ENCODE measurements around the gene SCGB3A1. TPM values are rescaled to one million over a fixed set of nuclear protein-coding genes. Genes with fewer than 3 reads are reported as not detected.

SCGB3A1 gene
- total RNA-seq, 1 donor from 2014 or later, result not detected

GRCh38 chr5:180553530-180553929 is 37.8 kb downstream of the SCGB3A1 start:
- H3K36me3 ChIP-seq, result peaks cover 45% of the 10 kb centered on the region
- H3K27me3 ChIP-seq (ENCODE audit: low read depth), result no peaks in the 10 kb centered on the region
- H3K4me1 ChIP-seq, result peaks cover 4% of the 10 kb centered on the region
- H3K4me3 ChIP-seq, result no peak overlapping the region
- intact Hi-C loops (cut with micrococcal nuclease), result no loop called here
- TF ChIP-seq, protein P1, sequence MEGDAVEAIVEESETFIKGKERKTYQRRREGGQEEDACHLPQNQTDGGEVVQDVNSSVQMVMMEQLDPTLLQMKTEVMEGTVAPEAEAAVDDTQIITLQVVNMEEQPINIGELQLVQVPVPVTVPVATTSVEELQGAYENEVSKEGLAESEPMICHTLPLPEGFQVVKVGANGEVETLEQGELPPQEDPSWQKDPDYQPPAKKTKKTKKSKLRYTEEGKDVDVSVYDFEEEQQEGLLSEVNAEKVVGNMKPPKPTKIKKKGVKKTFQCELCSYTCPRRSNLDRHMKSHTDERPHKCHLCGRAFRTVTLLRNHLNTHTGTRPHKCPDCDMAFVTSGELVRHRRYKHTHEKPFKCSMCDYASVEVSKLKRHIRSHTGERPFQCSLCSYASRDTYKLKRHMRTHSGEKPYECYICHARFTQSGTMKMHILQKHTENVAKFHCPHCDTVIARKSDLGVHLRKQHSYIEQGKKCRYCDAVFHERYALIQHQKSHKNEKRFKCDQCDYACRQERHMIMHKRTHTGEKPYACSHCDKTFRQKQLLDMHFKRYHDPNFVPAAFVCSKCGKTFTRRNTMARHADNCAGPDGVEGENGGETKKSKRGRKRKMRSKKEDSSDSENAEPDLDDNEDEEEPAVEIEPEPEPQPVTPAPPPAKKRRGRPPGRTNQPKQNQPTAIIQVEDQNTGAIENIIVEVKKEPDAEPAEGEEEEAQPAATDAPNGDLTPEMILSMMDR (IDR thresholded peaks at IDR 0.05; ENCODE audit: borderline replicate concordance), result no peak
- H3K9me3 ChIP-seq (replicated peaks), result no peaks in the 10 kb centered on the region
- H3K27ac ChIP-seq (replicated peaks), result no peak overlapping the region
- DNase-seq, result no peak

DNA sequence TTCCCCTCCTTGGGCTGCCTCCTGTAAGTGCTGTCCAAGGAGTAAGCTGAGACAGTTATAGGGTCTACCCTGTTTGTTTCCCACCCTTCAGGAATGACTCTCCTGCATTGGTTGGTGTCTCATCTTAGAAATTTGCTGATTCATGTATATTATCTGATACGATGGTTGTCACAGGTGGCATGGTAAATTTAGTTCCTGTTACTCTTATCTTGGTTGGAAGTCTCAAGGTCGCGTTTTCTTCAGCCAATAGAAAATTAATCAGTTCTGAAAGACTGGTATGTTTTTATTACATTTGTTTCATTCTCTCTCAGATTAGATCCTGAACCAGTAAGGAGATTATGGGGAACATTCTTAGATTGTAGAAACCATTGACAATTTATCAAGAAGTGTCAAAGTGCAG is 42.7 kb downstream of the SCGB3A1 start:
- H3K36me3 ChIP-seq, result peaks cover 29% of the 10 kb centered on the region

DNA sequence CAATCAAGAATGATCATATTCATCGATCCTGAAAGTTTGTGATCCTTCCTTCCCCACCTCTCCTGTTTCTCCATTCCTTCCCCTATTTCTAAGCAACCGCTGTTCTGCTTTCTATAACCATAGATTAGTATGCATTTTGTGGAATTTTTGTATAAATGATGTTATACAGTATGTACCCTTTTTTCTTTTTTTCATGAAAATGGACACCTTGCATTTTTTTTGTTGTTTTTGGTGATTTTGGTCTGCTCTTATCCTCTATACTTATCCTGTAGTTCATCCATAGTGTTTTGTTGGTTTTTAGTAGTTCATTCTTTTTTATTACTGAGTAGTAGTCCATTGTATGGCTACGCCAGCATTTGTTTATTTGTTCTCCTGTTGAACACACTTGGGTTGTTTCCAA is 46.1 kb downstream of the SCGB3A1 start:
- intact Hi-C loops (cut with micrococcal nuclease), result no loop called here
- no peak for DNase-seq
- Histone ChIP-seq H3K4me1 (peaks cover 6% of the 10 kb centered on the region), H3K9me3 (replicated peaks) (no peaks in the 10 kb centered on the region), H3K27me3 (ENCODE audit: low read depth) (no peaks in the 10 kb centered on the region), H3K4me3 (no peak overlapping the region), H3K36me3 (peaks cover 18% of the 10 kb centered on the region), H3K27ac (replicated peaks) (no peak overlapping the region)
- TF ChIP-seq, protein P1 (IDR thresholded peaks at IDR 0.05; ENCODE audit: borderline replicate concordance), result no peak

More for the DNA sequence above, 42.7 kb downstream of the SCGB3A1 start:
- H3K27me3 ChIP-seq (ENCODE audit: low read depth), result no peaks in the 10 kb centered on the region
- H3K4me1 ChIP-seq, result peaks cover 6% of the 10 kb centered on the region
- DNase-seq, result no peak
- no peak overlapping the region for H3K27ac ChIP-seq (replicated peaks)
- no peak overlapping the region for H3K4me3 ChIP-seq
- H3K9me3 ChIP-seq (replicated peaks), result no peaks in the 10 kb centered on the region
- TF ChIP-seq, protein P1 (IDR thresholded peaks at IDR 0.05; ENCODE audit: borderline replicate concordance), result no peak
- intact Hi-C loops (cut with micrococcal nuclease), result no loop called here

- Histone ChIP-seq H3K36me3 (peaks cover 16% of the 10 kb centered on the region), H3K27me3 (ENCODE audit: low read depth) (no peaks in the 10 kb centered on the region), H3K4me1 (no peaks in the 10 kb centered on the region), H3K4me3 (no peak overlapping the region), H3K9me3 (replicated peaks) (no peaks in the 10 kb centered on the region), H3K27ac (replicated peaks) (no peak overlapping the region)
- TF ChIP-seq, protein P1 (IDR thresholded peaks at IDR 0.05; ENCODE audit: borderline replicate concordance), result no peak
- intact Hi-C loops (cut with micrococcal nuclease), result no loop called here
- no peak for DNase-seq
These were observed 49.6 kb downstream of the SCGB3A1 start for GRCh38 chr5:180541710-180542109.

Other genes with a start within 250 kb of the SCGB3A1 start
- gene GFPT2, start 238.2 kb downstream of the SCGB3A1 start, total RNA-seq, result 8.4 TPM
- gene CNOT6, start 97.1 kb downstream of the SCGB3A1 start, total RNA-seq, result 15.9 TPM
- gene FLT4, start 58.1 kb upstream of the SCGB3A1 start, total RNA-seq, result 6.1 TPM
- not detected for gene OR2Y1, start 148.6 kb upstream of the SCGB3A1 start, total RNA-seq
- gene MGAT1, start 211.3 kb upstream of the SCGB3A1 start, total RNA-seq, result 60.4 TPM

Data from left ventricle myocardium inferior (tissue), 1 donor.